ENCODE results near the gene OR10A2. TPM values are rescaled to one million over a fixed set of nuclear protein-coding genes. Genes with fewer than 3 reads are reported as not detected.

Gene OR10A2
- total RNA-seq, 1 experiment from 2014 or later: not detected

DNA sequence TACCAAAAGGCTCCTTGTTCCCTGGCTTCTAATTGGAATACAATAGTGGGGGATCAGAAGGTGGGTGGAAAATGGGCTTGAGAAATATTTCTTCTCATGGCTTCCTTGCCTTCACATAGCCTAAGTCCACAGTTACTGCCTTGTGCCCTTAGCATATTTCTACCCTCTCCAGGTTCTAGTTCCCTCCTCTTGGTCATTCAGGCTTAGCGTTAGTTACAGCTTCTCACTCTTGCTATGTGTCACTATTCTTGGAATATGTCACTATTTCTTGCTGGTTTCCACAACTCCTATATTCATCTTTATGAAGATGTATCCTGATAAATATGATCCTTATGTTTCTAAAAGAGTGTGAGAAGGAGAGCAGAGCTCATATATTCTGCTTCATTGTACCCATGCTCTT lies 27.0 kb downstream of the OR10A2 start:
- Histone ChIP-seq H3T11ph (ENCODE audit: low read length) (no peak overlapping the region), H3K18ac (ENCODE audit: insufficient read length, low read depth, low read length) (no peak overlapping the region), H2BK20ac (ENCODE audit: low read depth, low read length, poor library complexity, severe bottlenecking) (no peak overlapping the region), H2AK5ac (ENCODE audit: insufficient read length, low read length) (no peak overlapping the region), H3K56ac (ENCODE audit: insufficient read length, low read depth, low read length) (no peak overlapping the region), H4K91ac (ENCODE audit: insufficient read length, low read depth, low read length) (no peak overlapping the region), H3K27ac (ENCODE audit: insufficient read length, low read depth, low read length) (no peak overlapping the region), H3K4me2 (ENCODE audit: insufficient read depth, insufficient read length, low read length) (no peak overlapping the region), H2AFZ (ENCODE audit: low read length) (no peak overlapping the region), H3K14ac (ENCODE audit: insufficient read depth, low read length) (no peak overlapping the region), H3K23ac (ENCODE audit: insufficient read length, low read depth, low read length) (no peak overlapping the region), H3K4me1 (ENCODE audit: insufficient read depth, low read length) (no peaks in the 10 kb centered on the region), H4K8ac (replicated peaks; ENCODE audit: insufficient read length, low read depth, low read length) (no peak overlapping the region), H2BK12ac (ENCODE audit: insufficient read length, low read depth, low read length) (no peak overlapping the region), H3K23me2 (ENCODE audit: insufficient read length, low read depth, low read length, poor library complexity, severe bottlenecking) (no peaks in the 10 kb centered on the region), H3K79me2 (ENCODE audit: insufficient read depth, low read length) (no peaks in the 10 kb centered on the region), H3K9me3 (ENCODE audit: control insufficient read depth, low read depth, low read length) (no peaks in the 10 kb centered on the region), H3K27me3 (ENCODE audit: insufficient read depth, low read length) (no peaks in the 10 kb centered on the region), H2BK5ac (ENCODE audit: insufficient read length, low read length) (no peak overlapping the region), H3K4ac (ENCODE audit: low read depth, low read length) (no peak overlapping the region), H3K79me1 (ENCODE audit: insufficient read depth, low read depth, low read length, poor library complexity, severe bottlenecking) (no peaks in the 10 kb centered on the region), H3K9ac (ENCODE audit: extremely low read depth, insufficient read length, low read length) (no peak overlapping the region), H2BK15ac (ENCODE audit: low read depth, low read length) (no peak overlapping the region), H4K5ac (ENCODE audit: insufficient read length, low read depth, low read length) (no peak overlapping the region), H2BK120ac (ENCODE audit: low read depth, low read length, poor library complexity, severe bottlenecking) (no peak overlapping the region), H4K20me1 (ENCODE audit: control insufficient read depth, insufficient read depth, insufficient read length) (no peaks in the 10 kb centered on the region)
- WGBS (ENCODE audit: extremely low coverage, insufficient read length, low lambda C conversion rate): no CpG with 5 or more reads among the region's 1 CpG
- Mint-ChIP-seq H3K4me1 (no peaks in the 10 kb centered on the region), H3K27me3 (ENCODE audit: low read depth) (no peaks in the 10 kb centered on the region; the same call in 1 of the 2 replicates), H3K36me3 (ENCODE audit: insufficient read depth in 1 of 3, low read depth in 3 of 3) (no peaks in the 10 kb centered on the region), H3K27ac (no peak overlapping the region), H3K4me3 (no peak overlapping the region), H3K9me3 (no peaks in the 10 kb centered on the region)
- TF ChIP-seq, protein P1, sequence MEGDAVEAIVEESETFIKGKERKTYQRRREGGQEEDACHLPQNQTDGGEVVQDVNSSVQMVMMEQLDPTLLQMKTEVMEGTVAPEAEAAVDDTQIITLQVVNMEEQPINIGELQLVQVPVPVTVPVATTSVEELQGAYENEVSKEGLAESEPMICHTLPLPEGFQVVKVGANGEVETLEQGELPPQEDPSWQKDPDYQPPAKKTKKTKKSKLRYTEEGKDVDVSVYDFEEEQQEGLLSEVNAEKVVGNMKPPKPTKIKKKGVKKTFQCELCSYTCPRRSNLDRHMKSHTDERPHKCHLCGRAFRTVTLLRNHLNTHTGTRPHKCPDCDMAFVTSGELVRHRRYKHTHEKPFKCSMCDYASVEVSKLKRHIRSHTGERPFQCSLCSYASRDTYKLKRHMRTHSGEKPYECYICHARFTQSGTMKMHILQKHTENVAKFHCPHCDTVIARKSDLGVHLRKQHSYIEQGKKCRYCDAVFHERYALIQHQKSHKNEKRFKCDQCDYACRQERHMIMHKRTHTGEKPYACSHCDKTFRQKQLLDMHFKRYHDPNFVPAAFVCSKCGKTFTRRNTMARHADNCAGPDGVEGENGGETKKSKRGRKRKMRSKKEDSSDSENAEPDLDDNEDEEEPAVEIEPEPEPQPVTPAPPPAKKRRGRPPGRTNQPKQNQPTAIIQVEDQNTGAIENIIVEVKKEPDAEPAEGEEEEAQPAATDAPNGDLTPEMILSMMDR (conservative IDR thresholded peaks at IDR 0.05): no peak
- DNase-seq: no peak
